A673 (cell line): ENCODE data around the gene KCNIP1.

Experiments used
- EZH2 ChIP-seq: fragments of 200-600 bp; sonication (generic); IDR thresholded peaks from 2 replicates; pipeline ENCODE4 v1.6.1; 2017; ENCODE audit warnings: borderline replicate concordance, low read depth, mild to moderate bottlenecking, mixed read lengths, antibody characterized with exemption, low read length; ENCODE audit not compliant: poor library complexity, severe bottlenecking
- TF ChIP-seq, protein P1 (sequence below): fragments of 300-800, 200-600 bp; sonication (generic); conservative IDR thresholded peaks from 2 replicates; pipeline ENCODE4 v1.5.1; 2017; ENCODE audit warnings: low read depth, mild to moderate bottlenecking, antibody characterized with exemption, low read length, moderate library complexity, mixed read lengths

GRCh38 chr5:170757182-170757601 is 253.4 kb downstream of the KCNIP1 start:
- TF ChIP-seq, protein P1, sequence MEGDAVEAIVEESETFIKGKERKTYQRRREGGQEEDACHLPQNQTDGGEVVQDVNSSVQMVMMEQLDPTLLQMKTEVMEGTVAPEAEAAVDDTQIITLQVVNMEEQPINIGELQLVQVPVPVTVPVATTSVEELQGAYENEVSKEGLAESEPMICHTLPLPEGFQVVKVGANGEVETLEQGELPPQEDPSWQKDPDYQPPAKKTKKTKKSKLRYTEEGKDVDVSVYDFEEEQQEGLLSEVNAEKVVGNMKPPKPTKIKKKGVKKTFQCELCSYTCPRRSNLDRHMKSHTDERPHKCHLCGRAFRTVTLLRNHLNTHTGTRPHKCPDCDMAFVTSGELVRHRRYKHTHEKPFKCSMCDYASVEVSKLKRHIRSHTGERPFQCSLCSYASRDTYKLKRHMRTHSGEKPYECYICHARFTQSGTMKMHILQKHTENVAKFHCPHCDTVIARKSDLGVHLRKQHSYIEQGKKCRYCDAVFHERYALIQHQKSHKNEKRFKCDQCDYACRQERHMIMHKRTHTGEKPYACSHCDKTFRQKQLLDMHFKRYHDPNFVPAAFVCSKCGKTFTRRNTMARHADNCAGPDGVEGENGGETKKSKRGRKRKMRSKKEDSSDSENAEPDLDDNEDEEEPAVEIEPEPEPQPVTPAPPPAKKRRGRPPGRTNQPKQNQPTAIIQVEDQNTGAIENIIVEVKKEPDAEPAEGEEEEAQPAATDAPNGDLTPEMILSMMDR: no peak
- no peak for TF ChIP-seq EZH2
